GM04504 (cell line): ENCODE data around the gene NSUN6.

Experiments used
- DNase-seq: peaks from one replicate; pipeline ENCODE4 v3.0.0-alpha.2; 2012; ENCODE audit warnings: low read depth

NSUN6 gene

DNA sequence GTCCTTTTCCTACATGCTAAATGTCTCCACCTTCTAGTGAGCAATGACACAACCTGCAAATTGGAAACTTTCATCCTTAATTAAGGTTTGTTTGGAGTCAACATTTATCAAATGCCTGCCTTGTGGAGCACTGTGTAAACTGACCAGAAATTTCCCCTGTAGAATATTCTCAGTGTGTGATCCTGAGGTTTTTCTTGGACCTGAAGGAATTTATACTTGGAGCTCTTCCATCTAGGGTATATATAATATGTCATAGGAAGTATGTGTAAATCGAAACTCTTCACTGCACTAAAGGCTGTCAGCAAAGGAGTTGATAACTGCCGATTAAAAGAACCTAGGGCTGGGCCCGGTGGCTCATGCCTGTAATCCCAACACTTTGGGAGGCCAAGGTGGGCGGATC lies 152.4 kb downstream of the NSUN6 start:
- DNase-seq, result no peak

DNA sequence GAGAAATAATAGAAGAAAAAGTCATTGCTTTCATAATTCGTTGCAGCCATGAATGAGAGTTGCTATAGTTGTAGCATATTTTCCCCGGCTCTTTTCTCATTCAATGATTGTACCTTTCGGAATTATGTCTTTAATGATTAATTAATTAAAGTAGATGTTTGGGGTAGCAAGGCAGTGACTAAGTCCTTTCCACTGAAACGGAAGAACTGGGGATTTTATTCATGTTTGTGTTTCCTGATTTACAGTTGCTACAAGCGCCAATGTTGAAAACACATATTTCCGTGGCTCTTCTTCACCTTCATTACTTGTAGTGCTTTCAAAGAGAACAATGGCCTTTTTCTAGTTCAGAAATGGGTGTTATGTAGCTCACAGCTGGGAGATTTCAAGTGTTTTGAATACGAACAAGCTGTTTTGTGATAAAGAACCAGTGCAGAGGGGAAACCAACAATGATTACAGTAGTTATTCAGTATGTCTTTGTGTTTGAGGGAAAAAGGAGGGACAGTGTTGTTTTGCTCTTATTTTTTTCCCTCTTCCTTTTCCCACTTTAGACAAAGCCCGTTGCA lies 153.5 kb downstream of the NSUN6 start:
- DNase-seq, result no peak
